HepG2 (cell line): ENCODE results near the gene CARMIL3. TPM values are rescaled to one million over a fixed set of nuclear protein-coding genes. Genes with fewer than 3 reads are reported as not detected.

Source experiments
- BHLHE40 ChIP-seq: IDR thresholded peaks from 2 replicates; pipeline ENCODE4 v1.6.1; 2011; ENCODE audit warnings: low read length, improper control_type of control experiment
- BRCA1 ChIP-seq: sonication (generic); formaldehyde crosslinking; IDR thresholded peaks from 2 replicates; pipeline ENCODE4 v1.4.0; 2020; ENCODE audit warnings: missing genetic modification reagents
- HDAC1 ChIP-seq: sonication (generic); formaldehyde crosslinking; IDR thresholded peaks from 2 replicates; pipeline ENCODE4 v1.5.1; 2020; ENCODE audit warnings: mild to moderate bottlenecking, missing genetic modification reagents
- KDM5B ChIP-seq: sonication (generic); formaldehyde crosslinking; IDR thresholded peaks from 2 replicates; pipeline ENCODE4 v1.4.0; 2020; ENCODE audit warnings: missing genetic modification reagents, mild to moderate bottlenecking, borderline replicate concordance
- NR2C2 ChIP-seq: sonication (generic); formaldehyde crosslinking; IDR thresholded peaks from 2 replicates; pipeline ENCODE4 v1.4.0; 2020; ENCODE audit warnings: missing genetic modification reagents, mild to moderate bottlenecking, moderate library complexity, borderline replicate concordance
- POLR2G ChIP-seq: fragments of 200-400 bp; formaldehyde crosslinking; IDR thresholded peaks from 2 replicates; pipeline ENCODE4 v1.6.1; 2018; ENCODE audit warnings: mild to moderate bottlenecking, low read depth, low read length, moderate library complexity
- REPIN1 ChIP-seq: sonication (generic); formaldehyde crosslinking; IDR thresholded peaks from 2 replicates; pipeline ENCODE4 v1.8.0; 2022; ENCODE audit warnings: missing genetic modification reagents, low read depth, mild to moderate bottlenecking, borderline replicate concordance
- TP53 ChIP-seq: sonication (generic); formaldehyde crosslinking; conservative IDR thresholded peaks from 2 replicates; pipeline ENCODE4 v1.4.0; 2020; ENCODE audit warnings: missing genetic modification reagents
- TRIM24 ChIP-seq: sonication (generic); formaldehyde crosslinking; IDR thresholded peaks from 2 replicates; pipeline ENCODE4 v1.8.0; 2022; ENCODE audit warnings: mild to moderate bottlenecking, missing genetic modification reagents
- ZBTB10 ChIP-seq: sonication (generic); formaldehyde crosslinking; IDR thresholded peaks from 2 replicates; pipeline ENCODE4 v1.4.0; 2020; ENCODE audit warnings: missing genetic modification reagents, borderline replicate concordance
- ZFP36 ChIP-seq: fragments of 150-350 bp; IDR thresholded peaks from 2 replicates; pipeline ENCODE4 v1.6.1; 2018; ENCODE audit warnings: borderline replicate concordance, low read length, low read depth; ENCODE audit not compliant: partially characterized antibody
- ZFX ChIP-seq: sonication (generic); formaldehyde crosslinking; IDR thresholded peaks from 2 replicates; pipeline ENCODE4 v1.4.0; 2020; ENCODE audit warnings: mild to moderate bottlenecking, low read depth, missing genetic modification reagents, moderate library complexity
- ZNF260 ChIP-seq: sonication (generic); formaldehyde crosslinking; IDR thresholded peaks from 2 replicates; pipeline ENCODE4 v1.4.0; 2020; ENCODE audit warnings: missing genetic modification reagents, low read depth, mild to moderate bottlenecking, borderline replicate concordance
- ZNF3 ChIP-seq: IDR thresholded peaks from 2 replicates; pipeline ENCODE4 v1.7.0; 2017; ENCODE audit warnings: inconsistent platforms
- ZNF512 ChIP-seq: sonication (generic); formaldehyde crosslinking; IDR thresholded peaks from 2 replicates; pipeline ENCODE4 v1.4.0; 2020; ENCODE audit warnings: mild to moderate bottlenecking, missing genetic modification reagents
- ZNF530 ChIP-seq: sonication (generic); formaldehyde crosslinking; IDR thresholded peaks from 2 replicates; pipeline ENCODE4 v1.5.0; 2020; ENCODE audit warnings: low read depth, mild to moderate bottlenecking, missing genetic modification reagents
- ZNF770 ChIP-seq: sonication (generic); formaldehyde crosslinking; IDR thresholded peaks from 2 replicates; pipeline ENCODE4 v1.5.0; 2020; ENCODE audit warnings: mild to moderate bottlenecking, missing genetic modification reagents
- polyA plus RNA-seq, 8 experiments: library from polyadenylated mRNA; depleted of rRNA in 3 of 8; stranded (reverse) in 7 of 8; unstranded in 1 of 8; fragments of >200 nt; fragmentation: Illumina TruSeq in 4 of 8; extraction: Trizol in 4 of 8; gene quantifications; 2 replicates each; pipeline versions ENCODE4 v1.2.1 to v1.2.3, GENCODE V29; 2011 to 2016; ENCODE audit warnings: low read depth in 4 of 8, missing spikeins in 1 of 8, mixed read lengths in 1 of 8; ENCODE audit not compliant: insufficient read depth in 1 of 8
- total RNA-seq, 5 experiments: library from RNA; depleted of rRNA; stranded (reverse); fragments of >200 nt; fragmentation: Illumina TruSeq; extraction: Trizol; gene quantifications; 2 replicates each; pipeline ENCODE4 v1.2.3, GENCODE V29; 2016; ENCODE audit warnings: low read depth in 1 of 5
- TF ChIP-seq, protein P1 (sequence below): sonication (generic); formaldehyde crosslinking; conservative IDR thresholded peaks from 2 replicates; pipeline ENCODE4 v1.4.0; 2020; ENCODE audit warnings: missing genetic modification reagents

CARMIL3 gene
- total and polyA plus RNA-seq, 2 of the 13 experiments (the other 11 are each of a cell fraction or from before 2014, with no cell fraction given) = 0.27 to 0.55 TPM

DNA sequence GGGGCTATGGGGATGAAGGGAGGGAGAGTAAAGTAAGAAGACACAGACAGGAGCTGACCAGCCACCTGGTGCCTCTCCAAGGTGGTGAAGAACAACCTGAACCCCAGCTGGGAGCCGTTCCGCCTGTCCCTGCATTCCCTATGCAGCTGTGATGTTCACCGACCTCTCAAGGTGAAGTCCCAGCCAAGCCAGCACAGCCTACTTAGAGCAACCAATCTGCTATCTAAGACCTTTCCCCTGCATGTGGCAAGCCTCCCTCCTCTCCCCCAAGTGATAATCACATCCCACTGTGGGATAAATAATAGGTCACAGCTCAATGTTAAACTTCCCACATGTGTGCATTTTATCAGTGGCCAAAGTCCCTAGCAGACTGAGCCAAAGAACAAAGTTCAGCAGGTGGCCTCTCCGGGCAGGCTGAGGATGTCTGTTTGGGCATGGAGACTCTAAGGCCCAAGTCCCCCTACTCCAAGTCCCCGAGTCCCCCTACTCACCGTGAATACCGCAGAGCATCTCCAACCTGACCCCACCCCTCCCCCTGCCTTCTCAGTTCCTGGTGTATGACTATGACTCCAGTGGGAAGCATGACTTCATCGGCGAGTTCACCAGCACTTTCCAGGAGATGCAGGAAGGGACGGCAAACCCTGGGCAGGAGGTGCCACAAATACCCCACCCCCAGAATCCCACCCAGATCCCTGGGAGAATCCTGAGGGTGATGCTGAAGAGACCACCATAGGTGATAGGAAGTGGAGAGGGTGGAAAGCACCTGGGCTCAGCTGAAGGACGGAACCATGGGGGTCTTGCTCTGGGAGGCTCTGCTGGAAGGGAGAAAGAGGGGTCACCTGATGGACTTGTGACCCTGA is 23.0 kb downstream of the CARMIL3 start (continued):
- TF ChIP-seq ZNF770 (CRISPR knock-in tag) (no peak), TP53 (CRISPR knock-in tag) (no peak), ZBTB10 (CRISPR knock-in tag) (no peak), REPIN1 (CRISPR knock-in tag) (0 out of 2 replicates have a peak, but pooled peaks have one; percentile 27), ZNF530 (no peak), ZNF512 (CRISPR knock-in tag) (no peak), ZFP36 (no peak), ZNF260 (CRISPR knock-in tag) (no peak), NR2C2 (peak; percentile 43; the same call in 1 of the 2 replicates), ZFX (CRISPR knock-in tag) (peak; percentile 39; the same call in 1 of the 2 replicates), TRIM24 (CRISPR knock-in tag) (no peak), BHLHE40 (no peak), BRCA1 (CRISPR knock-in tag) (no peak), KDM5B (CRISPR knock-in tag) (no peak), HDAC1 (CRISPR knock-in tag) (0 out of 2 replicates have a peak, but pooled peaks have one; percentile 43), POLR2G (no peak), ZNF3 (CRISPR knock-in tag) (no peak)
- TF ChIP-seq, protein P1, sequence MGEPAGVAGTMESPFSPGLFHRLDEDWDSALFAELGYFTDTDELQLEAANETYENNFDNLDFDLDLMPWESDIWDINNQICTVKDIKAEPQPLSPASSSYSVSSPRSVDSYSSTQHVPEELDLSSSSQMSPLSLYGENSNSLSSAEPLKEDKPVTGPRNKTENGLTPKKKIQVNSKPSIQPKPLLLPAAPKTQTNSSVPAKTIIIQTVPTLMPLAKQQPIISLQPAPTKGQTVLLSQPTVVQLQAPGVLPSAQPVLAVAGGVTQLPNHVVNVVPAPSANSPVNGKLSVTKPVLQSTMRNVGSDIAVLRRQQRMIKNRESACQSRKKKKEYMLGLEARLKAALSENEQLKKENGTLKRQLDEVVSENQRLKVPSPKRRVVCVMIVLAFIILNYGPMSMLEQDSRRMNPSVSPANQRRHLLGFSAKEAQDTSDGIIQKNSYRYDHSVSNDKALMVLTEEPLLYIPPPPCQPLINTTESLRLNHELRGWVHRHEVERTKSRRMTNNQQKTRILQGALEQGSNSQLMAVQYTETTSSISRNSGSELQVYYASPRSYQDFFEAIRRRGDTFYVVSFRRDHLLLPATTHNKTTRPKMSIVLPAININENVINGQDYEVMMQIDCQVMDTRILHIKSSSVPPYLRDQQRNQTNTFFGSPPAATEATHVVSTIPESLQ = no peak
